ENCODE measurements around the gene NRTN. TPM values are rescaled to one million over a fixed set of nuclear protein-coding genes. Genes with fewer than 3 reads are reported as not detected.
A peak's percentile ranks its signal among the peaks of the same experiment; 100 is the strongest.

The NRTN gene
- total and polyA plus RNA-seq, 2 of the 4 experiments (the other 2 are of a cell fraction) = 0.17 to 0.18 TPM

- H2AK5ac ChIP-seq (ENCODE audit: low read depth, low read length) = peak overlapping the region; percentile 43
- peak overlapping the region; percentile 38; the same call in 1 of the 2 replicates for H4K91ac ChIP-seq (ENCODE audit: insufficient read depth, low read depth, low read length)
- no peaks in the 10 kb centered on the region for H4K20me1 ChIP-seq (ENCODE audit: insufficient read depth, low read length)
- WGBS, 2 experiments (ENCODE audit: extremely low coverage in 2 of 2, insufficient read length in 1 of 2) = 2% methylated on average over 34 of the region's 54 CpGs; no CpG with 5 or more reads in 1 of the 2 experiments
- H3K4ac ChIP-seq (ENCODE audit: low read depth, low read length) = peak overlapping the region; percentile 24
- no peaks in the 10 kb centered on the region for H3K79me1 ChIP-seq (ENCODE audit: low read depth in 1 of 2, low read length in 2 of 2)
- no peak overlapping the region for H4K5ac ChIP-seq (ENCODE audit: low read depth, low read length)
- H3K9ac ChIP-seq (ENCODE audit: low read depth, low read length) = peak overlapping the region; percentile 3; the same call in 1 of the 2 replicates
- dilution Hi-C loops (cut with HindIII; ENCODE audit: low sequenced_read_pairs, unreplicated experiment) = no loop called here
- H3K9me3 ChIP-seq (ENCODE audit: control insufficient read depth, insufficient read depth, low read length) = no peaks in the 10 kb centered on the region
- no peak overlapping the region; the same call in 1 of the 2 replicates for H3K27ac ChIP-seq (ENCODE audit: insufficient read depth, low read length)
- peak; percentile 77 for DNase-seq
- H3K4me2 ChIP-seq (ENCODE audit: low read depth, low read length) = peak overlapping the region; percentile 60
- H2BK20ac ChIP-seq (ENCODE audit: low read depth, low read length) = no peak overlapping the region
- peak overlapping the region; percentile 94 for H2AFZ ChIP-seq (replicated peaks; ENCODE audit: low read length, poor library complexity)
- H3K56ac ChIP-seq (ENCODE audit: extremely low read depth, insufficient read depth, low read length) = no peak overlapping the region
- no peaks in the 10 kb centered on the region for H3K9me1 ChIP-seq (ENCODE audit: insufficient read depth, low read length)
- peaks cover 30% of the 10 kb centered on the region for H3K27me3 ChIP-seq (ENCODE audit: control insufficient read depth, insufficient read depth, low read length)
- peak overlapping the region; percentile 10 for H3K4me3 ChIP-seq (ENCODE audit: insufficient read depth, low read depth, low read length)
- no peaks in the 10 kb centered on the region for H3K36me3 ChIP-seq (ENCODE audit: control insufficient read depth, insufficient read depth, low read length)
- peak overlapping the region; percentile 31 for H2AK9ac ChIP-seq (replicated peaks; ENCODE audit: low read depth, low read length, poor library complexity)
- peak overlapping the region; percentile 31 to 88; a peak in 2 of 4 replicates for H4K8ac ChIP-seq (ENCODE audit: low read depth in 2 of 2, low read length in 2 of 2)
- ChIA-PET POLR2A (ENCODE audit: unreplicated experiment) (interaction anchor here (0.9 to 1.5 kb wide), 3 partner anchors 24 to 99 kb away, joined by 3 to 4 read pairs (median 3); no protein-coding TSS in a partner anchor), CTCF (interaction anchor here (0.6 to 1.9 kb wide), 26 partner anchors 9 to 322 kb away, joined by 3 to 37 read pairs (median 5); partner anchors contain the start of genes DUS3L, NDUFA11 and VMAC)
- peak; percentile 97 for ATAC-seq (ENCODE audit: low read depth)
- no peak overlapping the region for H2BK5ac ChIP-seq (ENCODE audit: low read depth, low read length, poor library complexity, severe bottlenecking)
- no peak overlapping the region for H2BK120ac ChIP-seq (ENCODE audit: low read depth, low read length)
- no peak overlapping the region for H2BK15ac ChIP-seq (ENCODE audit: low read depth, low read length)
- no peak overlapping the region for H3K18ac ChIP-seq (ENCODE audit: low read depth, low read length)
- no peak for TF ChIP-seq RCOR1 (IDR thresholded peaks at IDR 0.05; ENCODE audit: insufficient replicate concordance, low read length)
- no peak for TF ChIP-seq FOS (IDR thresholded peaks at IDR 0.05; ENCODE audit: low read depth, low read length)
- TF ChIP-seq MXI1 (IDR thresholded peaks at IDR 0.05; ENCODE audit: borderline replicate concordance, low read depth, low read length) = peak; percentile 19; the same call in 1 of the 2 replicates
- no peak for TF ChIP-seq ELK1 (IDR thresholded peaks at IDR 0.05; ENCODE audit: borderline replicate concordance, low read depth, low read length)
- TF ChIP-seq CEBPB (IDR thresholded peaks at IDR 0.05; ENCODE audit: low read depth, low read length) = no peak
- peak; percentile 100 for TF ChIP-seq CTCF (conservative IDR thresholded peaks at IDR 0.05; ENCODE audit: low read depth, low read length)
- TF ChIP-seq RAD21 (IDR thresholded peaks at IDR 0.05; ENCODE audit: low read length) = peak; percentile 96
- TF ChIP-seq SMC3 (IDR thresholded peaks at IDR 0.05; ENCODE audit: low read depth, low read length) = peak; percentile 99
- peak; percentile 85 for TF ChIP-seq MAZ (IDR thresholded peaks at IDR 0.05; ENCODE audit: borderline replicate concordance, low read depth, low read length)
- TF ChIP-seq POLR2A (IDR thresholded peaks at IDR 0.05; ENCODE audit: low read depth, low read length) = peak; percentile 50; the same call in 1 of the 2 replicates
- no TSS peak for BruUV-seq (replicated peaks)
- in situ Hi-C loops (cut with MboI; ENCODE audit: low sequenced_read_pairs) = loop anchor here (5.0 to 10.0 kb wide), 2 partner anchors 88 to 221 kb away; no protein-coding TSS in a partner anchor
- intact Hi-C loops (cut with micrococcal nuclease) = loop anchor here (1.0 to 10.0 kb wide), 3 partner anchors 88 to 218 kb away; no protein-coding TSS in a partner anchor
- peaks cover 3% of the 10 kb centered on the region; the same call in 1 of the 2 replicates for H3K4me1 ChIP-seq (ENCODE audit: control insufficient read depth, insufficient read depth, low read length)
- 0 out of 2 replicates have a peak overlapping the region, but pooled peaks have one; percentile 3 for H3K23ac ChIP-seq (ENCODE audit: low read depth, low read length)
- H3K14ac ChIP-seq (replicated peaks; ENCODE audit: low read depth, low read length) = no peak overlapping the region
Measured at GRCh38 chr19:5803752-5804515, 933 bp upstream of the NRTN start.

Measured in IMR-90 (cell line).